ENCODE measurements around the gene LNX1. TPM values are rescaled to one million over a fixed set of nuclear protein-coding genes. Genes with fewer than 3 reads are reported as not detected.

Gene LNX1
- total and polyA plus RNA-seq, 2 of the 8 experiments (the other 6 are each of a cell fraction or from before 2014, with no cell fraction given) = 2.7 to 3.8 TPM

DNA sequence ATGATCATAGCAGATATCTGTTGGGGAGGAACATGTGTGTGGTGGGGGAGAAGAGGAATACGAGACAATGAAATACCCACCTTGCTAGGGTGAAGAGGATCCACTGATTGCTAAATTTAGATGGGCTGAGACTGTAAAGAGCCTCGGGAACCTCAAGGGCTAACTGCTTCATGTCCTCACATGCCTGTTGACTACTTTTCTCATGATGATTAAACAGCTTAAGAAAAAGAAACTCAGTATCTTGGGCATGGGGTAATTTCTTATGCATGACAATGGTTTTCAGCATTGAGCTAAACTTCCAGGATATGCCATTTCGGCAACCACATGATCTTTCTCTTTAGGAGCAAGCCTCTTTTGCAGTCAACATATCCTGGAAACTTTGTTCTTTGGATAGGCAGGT is 3.9 kb upstream of the LNX1 start:
- Histone ChIP-seq H2BK15ac (ENCODE audit: low read length) (no peak overlapping the region), H3K4ac (replicated peaks; ENCODE audit: insufficient read length, low read depth, low read length) (peak overlapping the region; percentile 50), H3K79me2 (ENCODE audit: control insufficient read depth in 1 of 2, insufficient read depth in 2 of 2, low read length in 2 of 2) (no peaks in the 10 kb centered on the region), H2BK5ac (ENCODE audit: low read depth, low read length) (peak overlapping the region; percentile 69; the same call in 1 of the 2 replicates), H3K56ac (replicated peaks; ENCODE audit: insufficient read length, low read depth, low read length) (no peak overlapping the region), H3K27me3 (replicated peaks in 1 of 4; ENCODE audit: control insufficient read depth in 3 of 4, extremely low read depth in 1 of 4, insufficient read depth in 3 of 4, low read length in 3 of 4) (no peaks in the 10 kb centered on the region), H3K23ac (ENCODE audit: insufficient read length) (no peak overlapping the region), H2AFZ (ENCODE audit: low read length) (no peak overlapping the region), H4K8ac (ENCODE audit: extremely low read depth, insufficient read depth, low read length) (no peak overlapping the region), H2BK20ac (ENCODE audit: low read length) (peak overlapping the region; percentile 97), H3K9ac (replicated peaks in 1 of 4; ENCODE audit: extremely low read depth in 1 of 4, low read depth in 3 of 4, low read length in 3 of 4) (no peak overlapping the region), H3K18ac (ENCODE audit: extremely low read depth, low read length) (peak overlapping the region; percentile 38; the same call in 1 of the 2 replicates), H3K4me2 (ENCODE audit: insufficient read depth in 1 of 2, low read depth in 2 of 2, low read length in 2 of 2) (no peak overlapping the region), H2BK120ac (replicated peaks; ENCODE audit: low read depth, low read length) (peak overlapping the region; percentile 58), H4K5ac (ENCODE audit: insufficient read length, low read depth, low read length) (no peak overlapping the region), H4K91ac (replicated peaks; ENCODE audit: insufficient read length, low read length) (peak overlapping the region; percentile 29), H4K20me1 (replicated peaks in 1 of 2; ENCODE audit: control insufficient read depth in 1 of 2, insufficient read depth in 2 of 2, low read length in 2 of 2) (no peaks in the 10 kb centered on the region), H2BK12ac (ENCODE audit: low read depth, low read length) (peak overlapping the region; percentile 89), H3K27ac (ENCODE audit: low read depth, low read length) (no peak overlapping the region), H3K9me3 (ENCODE audit: insufficient read depth in 2 of 2, low read depth in 1 of 2, low read length in 1 of 2) (no peaks in the 10 kb centered on the region), H3K14ac (ENCODE audit: insufficient read length) (no peak overlapping the region), H3K23me2 (ENCODE audit: low read depth, low read length) (peaks cover 7% of the 10 kb centered on the region; the same call in 1 of the 2 replicates), H3K4me1 (replicated peaks in 1 of 4; ENCODE audit: control insufficient read depth in 3 of 4, insufficient read depth in 4 of 4, low read length in 3 of 4) (peaks cover 5 to 16% (median 12%) of the 10 kb centered on the region in 4 experiments), H3K79me1 (ENCODE audit: low read depth, low read length) (no peaks in the 10 kb centered on the region), H3K4me3 (ENCODE audit: extremely low read depth in 1 of 4, insufficient read depth in 2 of 4, low read depth in 3 of 4, low read length in 4 of 4) (no peak overlapping the region), H3K36me3 (ENCODE audit: control insufficient read depth in 2 of 4, insufficient read depth in 4 of 4, low read length in 3 of 4) (no peaks in the 10 kb centered on the region), H2AK5ac (ENCODE audit: low read depth, low read length) (no peak overlapping the region)
- 71% methylated on average over 3 of the region's 3 CpGs; no CpG with 5 or more reads in 1 of the 2 experiments for WGBS, 2 experiments (ENCODE audit: extremely low coverage in 1 of 2, insufficient coverage in 1 of 2, insufficient read length in 1 of 2, insufficient replicate concordance in 2 of 2, low coverage in 1 of 2, low lambda C conversion rate in 2 of 2, missing lambda C conversion rate in 1 of 2)
- FAIRE-seq (no peak), DNase-seq (ENCODE audit: low read depth in 1 of 2, low spot score in 2 of 2) (no peak)
- POLR2A ChIA-PET (ENCODE audit: partially characterized antibody) = interaction anchor here (0.9 kb wide), 1 partner anchor 15 kb away, joined by 3 read pairs; no protein-coding TSS in a partner anchor
- no peak for TF ChIP-seq BCL11A (IDR thresholded peaks at IDR 0.05; ENCODE audit: low read depth in 2 of 2, low read length in 2 of 2)
- CTCF ChIA-PET (ENCODE audit: partially characterized antibody) = interaction anchor here (0.5 to 1.3 kb wide), 4 partner anchors 104 to 637 kb away, joined by 3 read pairs; no protein-coding TSS in a partner anchor

Measured in H1 (cell line).